CD14-positive monocyte (primary cell): ENCODE data around the gene KRT79. TPM values are rescaled to one million over a fixed set of nuclear protein-coding genes. Genes with fewer than 3 reads are reported as not detected.

Experiments
- DNase-seq, 3 donors: peaks; one replicate each; pipeline ENCODE4 v3.0.0-alpha.2; 2011 to 2022
- H2AFZ ChIP-seq: 2 replicates; pipeline ENCODE4 v1.6.0; 2012; ENCODE audit warnings: mild to moderate bottlenecking, low read depth, low read length, inconsistent platforms; ENCODE audit not compliant: insufficient read depth, poor library complexity, severe bottlenecking
- H3K27ac ChIP-seq, 2 donors: 1 replicate in 1 of 2; 2 replicates in 1 of 2; pipeline ENCODE4 v1.5.1; 2012 to 2013; ENCODE audit warnings: low read length in 2 of 2, control low read depth in 1 of 2, inconsistent platforms in 1 of 2, low read depth in 1 of 2, mild to moderate bottlenecking in 1 of 2
- H3K27me3 ChIP-seq, 2 donors: one replicate each; pipeline versions ENCODE4 v1.6.0 to v1.6.1; 2011 to 2013; ENCODE audit warnings: low read length in 2 of 2; ENCODE audit not compliant: control insufficient read depth in 2 of 2, insufficient read depth in 2 of 2
- H3K36me3 ChIP-seq, 2 donors: replicated peaks in 1 of 2; 1 replicate in 1 of 2; 2 replicates in 1 of 2; pipeline versions ENCODE4 v1.5.1 to v1.6.1; 2012 to 2013; ENCODE audit warnings: low read length in 2 of 2, control low read depth in 1 of 2, inconsistent platforms in 1 of 2, mild to moderate bottlenecking in 1 of 2; ENCODE audit not compliant: insufficient read depth in 2 of 2, control insufficient read depth in 1 of 2
- H3K4me1 ChIP-seq, 2 donors: 1 replicate in 1 of 2; 2 replicates in 1 of 2; pipeline versions ENCODE4 v1.5.1 to v1.6.1; 2012 to 2013; ENCODE audit warnings: low read length in 2 of 2, control low read depth in 1 of 2, inconsistent platforms in 1 of 2, mild to moderate bottlenecking in 1 of 2, moderate library complexity in 1 of 2; ENCODE audit not compliant: insufficient read depth in 2 of 2, control insufficient read depth in 1 of 2
- H3K4me2 ChIP-seq: replicated peaks from 2 replicates; pipeline ENCODE3; 2012; ENCODE audit warnings: low read length, moderate library complexity, mild to moderate bottlenecking; ENCODE audit not compliant: poor library complexity, severe bottlenecking; ENCODE audit errors: extremely low read depth
- H3K4me3 ChIP-seq, 3 experiments: fragments of 200-600 bp in 1 of 3; sonication (generic) in 1 of 3; replicated peaks in 1 of 3; 1 replicate in 2 of 3; 2 replicates in 1 of 3; pipeline ENCODE4 v1.5.1; 2011 to 2013; ENCODE audit warnings: low read length in 3 of 3, mild to moderate bottlenecking in 3 of 3, control low read depth in 2 of 3, low read depth in 2 of 3, inconsistent platforms in 1 of 3, moderate library complexity in 1 of 3
- H3K79me2 ChIP-seq: 2 replicates; pipeline ENCODE4 v1.6.0; 2012; ENCODE audit warnings: mild to moderate bottlenecking, control low read depth, inconsistent platforms, low read length, moderate library complexity; ENCODE audit not compliant: insufficient read depth
- H3K9ac ChIP-seq: 2 replicates; pipeline ENCODE4 v1.6.0; 2017; ENCODE audit warnings: low read length, mild to moderate bottlenecking; ENCODE audit not compliant: insufficient read depth, poor library complexity, severe bottlenecking
- H3K9me3 ChIP-seq, 2 donors: replicated peaks in 1 of 2; 1 replicate in 1 of 2; 2 replicates in 1 of 2; pipeline versions ENCODE4 v1.5.1 to v1.6.1; 2012 to 2013; ENCODE audit warnings: low read length in 2 of 2, control low read depth in 1 of 2; ENCODE audit not compliant: control insufficient read depth in 1 of 2, insufficient read depth in 1 of 2
- H4K20me1 ChIP-seq: 2 replicates; pipeline ENCODE4 v1.6.0; 2012; ENCODE audit warnings: mild to moderate bottlenecking, low read length, control low read depth, moderate library complexity; ENCODE audit not compliant: insufficient read depth
- H3K27ac Mint-ChIP-seq, 7 donors: one replicate each; pipeline ENCODE4 v1.8.0; 2020; ENCODE audit warnings: mild to moderate bottlenecking in 7 of 7, mixed read lengths in 7 of 7, moderate library complexity in 6 of 7, inconsistent platforms in 2 of 7
- H3K27me3 Mint-ChIP-seq, 3 donors: one replicate each; pipeline ENCODE4 v1.8.0; 2021 to 2022; ENCODE audit warnings: low read depth in 3 of 3, mild to moderate bottlenecking in 3 of 3, mixed read lengths in 3 of 3, moderate library complexity in 3 of 3, inconsistent platforms in 1 of 3
- H3K36me3 Mint-ChIP-seq, 2 donors: one replicate each; pipeline ENCODE4 v1.8.0; 2020; ENCODE audit warnings: mixed read lengths in 2 of 2, inconsistent platforms in 1 of 2, mild to moderate bottlenecking in 1 of 2
- H3K4me1 Mint-ChIP-seq: one replicate; pipeline ENCODE4 v1.8.0; 2020; ENCODE audit warnings: mild to moderate bottlenecking, mixed read lengths
- H3K4me3 Mint-ChIP-seq, 2 donors: one replicate each; pipeline ENCODE4 v1.8.0; 2020; ENCODE audit warnings: mild to moderate bottlenecking in 2 of 2, mixed read lengths in 2 of 2, moderate library complexity in 1 of 2
- H3K9me3 Mint-ChIP-seq, 7 donors: one replicate each; pipeline ENCODE4 v1.8.0; 2020 to 2022; ENCODE audit warnings: mixed read lengths in 7 of 7, mild to moderate bottlenecking in 6 of 7, moderate library complexity in 6 of 7, inconsistent platforms in 2 of 7
- WGBS: methylation state at CpG from one replicate; pipeline ENCODE4 v1.1.5; 2013; ENCODE audit warnings: missing lambda C conversion rate; ENCODE audit not compliant: insufficient coverage; 5-methylcytosine and 5-hydroxymethylcytosine counted together
- intact Hi-C, 2 donors: fragments of 100-400 bp; cut with micrococcal nuclease; formaldehyde crosslinking; loops; one replicate each; pipeline versions ENCODE4 v1.15.0 to v1.15.1; 2023
- polyA plus RNA-seq, 3 donors: library from polyadenylated mRNA; depleted of rRNA in 1 of 3; unstranded in 2 of 3; stranded (reverse) in 1 of 3; fragments of 300-500 nt in 2 of 3; fragments of >200 nt in 1 of 3; fragmentation: Illumina TruSeq in 2 of 3; gene quantifications; 1 replicate in 2 of 3; 2 replicates in 1 of 3; pipeline ENCODE4 v1.2.3, GENCODE V29; 2012 to 2021
- TF ChIP-seq, protein P1 (sequence below): fragments of 200-600 bp; IDR thresholded peaks from one replicate; pipeline ENCODE4 v1.8.0; 2022; ENCODE audit warnings: antibody characterized with exemption, mild to moderate bottlenecking

The KRT79 gene
- polyA plus RNA-seq, 3 donors, result not detected

GRCh38 chr12:52825961-52826360 lies 8.2 kb downstream of the KRT79 start:
- H3K36me3 Mint-ChIP-seq, result no peaks in the 10 kb centered on the region
- H3K9me3 ChIP-seq, result no peaks in the 10 kb centered on the region
- no peak overlapping the region for H2AFZ ChIP-seq
- H3K4me2 ChIP-seq, result no peak overlapping the region
- no peaks in the 10 kb centered on the region for H3K36me3 ChIP-seq
- no peak overlapping the region for H3K4me3 Mint-ChIP-seq
- no peak overlapping the region for H3K9ac ChIP-seq
- H3K27ac ChIP-seq, result no peak overlapping the region
- WGBS, result 83% methylated on average over 3 of the region's 4 CpGs
- H3K4me3 ChIP-seq, result no peak overlapping the region
- no peak for DNase-seq
- H3K9me3 Mint-ChIP-seq, result no peaks in the 10 kb centered on the region
- H3K27me3 Mint-ChIP-seq, result peaks cover 0 to 5% (median 1%) of the 10 kb centered on the region in 3 donors
- no peaks in the 10 kb centered on the region for H3K79me2 ChIP-seq
- peaks cover 0 to 6% of the 10 kb centered on the region in 2 donors for H3K4me1 ChIP-seq
- TF ChIP-seq, protein P1, sequence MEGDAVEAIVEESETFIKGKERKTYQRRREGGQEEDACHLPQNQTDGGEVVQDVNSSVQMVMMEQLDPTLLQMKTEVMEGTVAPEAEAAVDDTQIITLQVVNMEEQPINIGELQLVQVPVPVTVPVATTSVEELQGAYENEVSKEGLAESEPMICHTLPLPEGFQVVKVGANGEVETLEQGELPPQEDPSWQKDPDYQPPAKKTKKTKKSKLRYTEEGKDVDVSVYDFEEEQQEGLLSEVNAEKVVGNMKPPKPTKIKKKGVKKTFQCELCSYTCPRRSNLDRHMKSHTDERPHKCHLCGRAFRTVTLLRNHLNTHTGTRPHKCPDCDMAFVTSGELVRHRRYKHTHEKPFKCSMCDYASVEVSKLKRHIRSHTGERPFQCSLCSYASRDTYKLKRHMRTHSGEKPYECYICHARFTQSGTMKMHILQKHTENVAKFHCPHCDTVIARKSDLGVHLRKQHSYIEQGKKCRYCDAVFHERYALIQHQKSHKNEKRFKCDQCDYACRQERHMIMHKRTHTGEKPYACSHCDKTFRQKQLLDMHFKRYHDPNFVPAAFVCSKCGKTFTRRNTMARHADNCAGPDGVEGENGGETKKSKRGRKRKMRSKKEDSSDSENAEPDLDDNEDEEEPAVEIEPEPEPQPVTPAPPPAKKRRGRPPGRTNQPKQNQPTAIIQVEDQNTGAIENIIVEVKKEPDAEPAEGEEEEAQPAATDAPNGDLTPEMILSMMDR, result no peak
- H4K20me1 ChIP-seq, result no peaks in the 10 kb centered on the region
- H3K27me3 ChIP-seq, result no peaks in the 10 kb centered on the region
- H3K4me1 Mint-ChIP-seq, result peaks cover 10% of the 10 kb centered on the region
- intact Hi-C loops, result no loop called here
- no peak overlapping the region for H3K27ac Mint-ChIP-seq

DNA sequence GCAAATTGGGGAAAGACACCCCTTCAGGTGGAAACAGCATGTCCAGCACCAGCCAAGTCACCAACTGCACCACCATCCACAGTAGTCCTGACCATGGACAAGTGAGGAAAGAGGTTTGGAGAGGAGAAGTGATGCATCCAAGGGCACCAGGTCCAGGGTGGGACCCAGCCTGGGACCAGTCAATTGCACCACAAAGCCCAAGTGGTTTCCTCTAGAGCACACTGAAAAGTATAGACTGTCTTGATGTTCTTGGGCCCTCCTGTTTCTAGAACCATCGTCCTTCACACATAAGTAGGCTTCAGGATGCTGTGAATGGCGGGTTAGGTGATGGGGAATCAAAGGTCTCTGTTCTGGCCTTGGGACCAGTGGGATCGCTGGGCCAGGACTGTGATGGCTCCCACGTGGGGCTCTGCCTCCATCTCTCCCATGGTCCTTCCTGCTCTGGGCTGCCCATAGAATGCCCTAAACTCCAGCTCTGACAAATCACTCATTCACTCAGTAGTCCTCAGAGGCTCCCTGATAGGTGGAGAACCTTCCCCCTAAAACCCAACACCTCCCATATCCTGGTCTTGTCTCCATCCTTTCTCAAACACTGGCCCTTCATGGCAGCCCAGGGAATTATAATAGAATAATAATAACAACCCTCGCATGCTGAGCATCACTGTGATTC lies 9.2 kb downstream of the KRT79 start:
- no peak overlapping the region for H3K27ac Mint-ChIP-seq
- H3K9ac ChIP-seq, result no peak overlapping the region
- intact Hi-C loops, result no loop called here
- no peaks in the 10 kb centered on the region for H3K79me2 ChIP-seq
- no peak overlapping the region for H3K4me2 ChIP-seq
- TF ChIP-seq, protein P1, result no peak
- no peak for DNase-seq
- no peak overlapping the region for H2AFZ ChIP-seq
- H3K4me3 Mint-ChIP-seq, result no peak overlapping the region
- no peaks in the 10 kb centered on the region for H3K36me3 Mint-ChIP-seq
- WGBS, result 100% methylated on average over 2 of the region's 5 CpGs
- no peak overlapping the region for H3K27ac ChIP-seq
- no peak overlapping the region for H3K4me3 ChIP-seq
- H3K9me3 Mint-ChIP-seq, result no peaks in the 10 kb centered on the region
- H4K20me1 ChIP-seq, result no peaks in the 10 kb centered on the region
- no peaks in the 10 kb centered on the region for H3K36me3 ChIP-seq
- H3K4me1 Mint-ChIP-seq, result peaks cover 10% of the 10 kb centered on the region
- H3K27me3 Mint-ChIP-seq, result peaks cover 0 to 7% (median 3%) of the 10 kb centered on the region in 3 donors
- H3K9me3 ChIP-seq, result no peaks in the 10 kb centered on the region
- H3K4me1 ChIP-seq, result peaks cover 0 to 6% of the 10 kb centered on the region in 2 donors
- no peaks in the 10 kb centered on the region for H3K27me3 ChIP-seq
